ENCODE measurements around the gene TAMM41.
"Not testable (repeated sequence)": the region's sequence is repeated elsewhere in the genome, so short reads cannot be mapped to it uniquely, and the experiment has no call there.

DNA sequence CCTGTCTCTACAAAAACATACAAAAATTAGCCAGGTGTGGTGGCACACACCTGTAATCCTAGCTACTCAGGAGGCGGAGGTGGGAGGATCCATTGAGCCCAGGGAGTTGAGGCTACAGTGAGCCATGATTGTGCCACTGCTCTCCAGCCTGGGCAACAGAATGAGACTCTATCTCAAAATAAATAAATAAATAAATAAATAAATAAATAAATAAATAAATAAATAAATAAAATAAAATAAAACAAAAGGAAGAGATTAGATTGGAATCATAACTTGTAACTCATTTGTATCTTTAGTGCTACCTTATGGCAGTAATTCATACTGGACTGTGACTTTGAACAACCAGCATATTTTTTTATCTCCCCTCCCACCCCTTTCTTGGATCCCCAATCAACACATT lies 28.0 kb upstream of the TAMM41 start:
- TF ChIP-seq CTCF (IDR thresholded peaks at IDR 0.05); EZH2 (IDR thresholded peaks at IDR 0.05; ENCODE audit: borderline replicate concordance, insufficient read depth, low read depth, low read length, poor library complexity, severe bottlenecking): not testable (repeated sequence)

Data from B cell (primary cell).